IPS DF 4.7 (cell line): Measurements from ENCODE around the gene GMDS.

ENCODE experiments used
- DNase-seq: peaks from one replicate; pipeline ENCODE4 v3.0.0-alpha.2; 2013; ENCODE audit warnings: low spot score; ENCODE audit errors: extremely low read depth

The GMDS gene

GRCh38 chr6:2102316-2102883 is 143.0 kb downstream of the GMDS start:
- no peak for DNase-seq

- no peak for DNase-seq
These were observed 144.2 kb downstream of the GMDS start for GRCh38 chr6:2101213-2101612.

- no peak for DNase-seq
These were observed 145.5 kb downstream of the GMDS start for GRCh38 chr6:2099870-2100269.

- no peak for DNase-seq
These were observed 147.9 kb downstream of the GMDS start for GRCh38 chr6:2097464-2097863.

- DNase-seq, result no peak
These were observed 150.8 kb downstream of the GMDS start for GRCh38 chr6:2094642-2095041.

GRCh38 chr6:2086326-2086965 is 159.0 kb downstream of the GMDS start:
- DNase-seq, result no peak

GRCh38 chr6:2085657-2086056 is 159.7 kb downstream of the GMDS start:
- DNase-seq, result no peak

GRCh38 chr6:2081155-2082138 is 164.0 kb downstream of the GMDS start:
- DNase-seq, result no peak

GRCh38 chr6:2078888-2079287 is 166.5 kb downstream of the GMDS start:
- DNase-seq, result no peak

- no peak for DNase-seq
These were observed 167.6 kb downstream of the GMDS start for GRCh38 chr6:2077826-2078225.

- no peak for DNase-seq
These were observed 171.9 kb downstream of the GMDS start for GRCh38 chr6:2073476-2073875.

- DNase-seq, result no peak
These were observed 173.0 kb downstream of the GMDS start for GRCh38 chr6:2072453-2072852.

- DNase-seq, result no peak
These were observed 181.9 kb downstream of the GMDS start for GRCh38 chr6:2063547-2063946.

GRCh38 chr6:2061880-2062279 is 183.5 kb downstream of the GMDS start:
- DNase-seq, result no peak

GRCh38 chr6:2055911-2056310 is 189.5 kb downstream of the GMDS start:
- no peak for DNase-seq

- no peak for DNase-seq
These were observed 190.3 kb downstream of the GMDS start for GRCh38 chr6:2055143-2055542.

- DNase-seq, result no peak
These were observed 190.8 kb downstream of the GMDS start for GRCh38 chr6:2054516-2055067.

GRCh38 chr6:2053691-2054090 is 191.7 kb downstream of the GMDS start:
- DNase-seq, result no peak

- no peak for DNase-seq
These were observed 197.6 kb downstream of the GMDS start for GRCh38 chr6:2047855-2048254.

GRCh38 chr6:2044192-2044591 is 201.2 kb downstream of the GMDS start:
- DNase-seq, result no peak

- DNase-seq, result no peak
These were observed 202.3 kb downstream of the GMDS start for GRCh38 chr6:2042956-2043648.
